Kidney glomerular epithelial cell (primary cell): Measurements from ENCODE around the gene LMCD1.

Experiments
- DNase-seq: peaks from one replicate; lab custom pipeline; 2025; lab: John Stamatoyannopoulos, UW

The LMCD1 gene

GRCh38 chr3:8536096-8537056 lies 34.8 kb downstream of the LMCD1 start:
- no peak for DNase-seq

GRCh38 chr3:8537440-8537839 lies 35.8 kb downstream of the LMCD1 start:
- no peak for DNase-seq

GRCh38 chr3:8538223-8538622 lies 36.6 kb downstream of the LMCD1 start:
- no peak for DNase-seq

- DNase-seq, result no peak
Measured at GRCh38 chr3:8538913-8539312, 37.3 kb downstream of the LMCD1 start.

DNA sequence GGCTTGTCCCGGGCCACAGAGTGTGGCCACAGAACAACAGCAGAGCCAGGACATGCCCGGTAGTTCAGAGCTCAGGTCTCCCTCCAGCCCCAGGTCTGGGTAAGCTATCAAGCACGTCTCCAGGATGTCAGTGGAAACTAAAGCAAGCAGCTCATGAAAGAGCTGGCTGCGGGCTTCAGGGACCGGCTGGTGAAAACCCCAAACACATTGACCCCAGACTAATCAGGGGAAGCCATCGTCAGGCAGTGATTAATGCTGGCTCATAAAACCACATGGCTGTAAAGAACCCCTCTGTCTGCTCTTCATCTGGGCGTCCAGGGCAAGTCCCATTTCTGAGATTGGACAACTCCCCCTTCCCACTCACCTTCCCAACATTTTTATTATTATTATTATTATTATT lies 37.8 kb downstream of the LMCD1 start:
- DNase-seq, result no peak

DNA sequence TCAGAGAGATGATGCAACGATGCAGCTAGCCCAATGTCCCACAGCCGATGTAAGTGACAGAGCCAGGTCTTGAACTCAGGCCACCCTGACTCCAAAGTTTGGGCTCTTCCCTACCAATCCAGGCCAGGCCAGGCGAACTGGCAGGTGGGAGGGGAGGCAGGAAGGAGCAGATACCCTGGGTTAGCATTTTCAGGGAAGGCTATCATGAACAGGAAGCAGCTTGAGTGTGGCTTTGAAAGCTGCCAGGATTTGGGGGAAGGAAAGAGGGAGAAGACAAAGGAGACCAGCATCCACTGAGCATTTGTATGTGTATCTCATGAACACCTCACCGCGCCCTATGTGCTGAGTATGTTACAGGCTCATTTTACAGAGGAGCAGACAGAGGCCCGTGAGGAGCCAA lies 38.8 kb downstream of the LMCD1 start:
- DNase-seq, result no peak

DNA sequence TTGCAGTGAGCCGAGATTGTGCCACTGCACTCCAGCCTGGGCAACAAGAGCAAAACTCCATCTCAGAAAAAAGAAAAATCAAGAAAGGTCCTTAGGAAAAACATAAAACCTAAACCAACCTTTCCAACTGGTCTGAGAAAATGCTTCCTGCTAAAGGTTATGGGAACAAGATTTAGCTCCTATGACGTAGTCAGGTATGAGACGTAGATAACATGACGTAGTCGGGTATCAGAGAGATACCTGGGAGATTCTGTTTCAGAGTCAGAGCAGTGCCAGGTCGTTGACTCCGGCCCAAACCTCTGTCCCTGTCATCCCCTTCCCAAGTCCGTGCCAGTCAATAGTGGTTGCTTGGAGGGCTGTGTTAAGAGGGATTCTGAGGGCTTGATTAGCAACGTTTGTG lies 39.9 kb downstream of the LMCD1 start:
- DNase-seq, result no peak

GRCh38 chr3:8542190-8543135 lies 40.8 kb downstream of the LMCD1 start:
- no peak for DNase-seq

GRCh38 chr3:8546609-8547008 lies 45.0 kb downstream of the LMCD1 start:
- no peak for DNase-seq

DNA sequence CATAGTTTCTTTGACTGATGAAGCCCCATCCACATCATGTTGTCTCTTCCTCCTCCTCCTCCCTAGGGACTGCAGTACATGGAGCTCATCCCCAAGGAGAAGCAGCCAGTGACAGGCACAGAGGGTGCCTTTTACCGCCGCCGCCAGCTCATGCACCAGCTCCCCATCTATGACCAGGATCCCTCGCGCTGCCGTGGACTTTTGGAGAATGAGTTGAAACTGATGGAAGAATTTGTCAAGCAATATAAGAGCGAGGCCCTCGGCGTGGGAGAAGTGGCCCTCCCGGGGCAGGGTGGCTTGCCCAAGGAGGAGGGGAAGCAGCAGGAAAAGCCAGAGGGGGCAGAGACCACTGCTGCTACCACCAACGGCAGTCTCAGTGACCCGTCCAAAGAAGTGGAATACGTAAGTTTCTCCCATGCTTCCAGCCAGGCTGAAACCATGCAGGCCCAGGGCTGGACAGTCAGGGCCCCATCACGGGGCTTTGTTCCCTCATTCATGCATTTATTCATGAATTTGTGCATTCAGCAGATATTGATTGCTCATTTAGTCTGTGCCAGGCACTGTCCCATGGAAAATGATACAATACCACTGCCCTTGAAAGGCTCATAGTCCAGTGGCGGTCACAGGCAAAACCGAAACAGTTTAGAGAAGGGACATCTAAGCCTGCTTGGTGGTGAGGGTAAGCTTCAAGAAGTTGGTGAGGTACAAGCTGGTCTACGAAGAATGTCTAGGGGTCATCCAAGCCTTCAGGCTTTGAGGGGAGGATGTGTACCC lies 47.1 kb downstream of the LMCD1 start:
- DNase-seq, result no peak

- DNase-seq, result no peak
Measured at GRCh38 chr3:8549354-8549753, 47.7 kb downstream of the LMCD1 start.

DNA sequence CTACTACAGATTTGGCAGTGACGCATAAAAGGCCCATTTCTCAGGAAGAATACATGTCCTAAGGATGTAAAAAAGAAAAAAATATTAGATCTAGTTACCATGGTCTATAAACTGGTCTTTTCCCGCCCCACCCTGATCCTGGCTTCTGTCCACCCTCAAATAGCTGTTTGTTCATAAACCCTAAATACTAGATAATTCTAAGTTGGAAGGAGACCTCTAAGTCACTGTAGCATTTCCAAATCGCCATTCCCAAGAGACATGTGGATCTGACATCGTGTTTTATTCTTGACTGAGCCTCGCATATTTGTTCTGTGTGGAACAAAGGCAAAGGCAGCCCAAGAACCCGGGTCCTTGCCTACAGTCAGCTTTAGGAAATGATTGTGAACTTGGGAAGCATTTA lies 49.0 kb downstream of the LMCD1 start:
- no peak for DNase-seq

GRCh38 chr3:8552223-8552762 lies 50.7 kb downstream of the LMCD1 start:
- DNase-seq, result no peak

GRCh38 chr3:8553405-8553804 lies 51.8 kb downstream of the LMCD1 start:
- DNase-seq, result no peak

- DNase-seq, result no peak
Measured at GRCh38 chr3:8554696-8555095, 53.1 kb downstream of the LMCD1 start.

GRCh38 chr3:8555113-8555661 lies 53.6 kb downstream of the LMCD1 start:
- no peak for DNase-seq

DNA sequence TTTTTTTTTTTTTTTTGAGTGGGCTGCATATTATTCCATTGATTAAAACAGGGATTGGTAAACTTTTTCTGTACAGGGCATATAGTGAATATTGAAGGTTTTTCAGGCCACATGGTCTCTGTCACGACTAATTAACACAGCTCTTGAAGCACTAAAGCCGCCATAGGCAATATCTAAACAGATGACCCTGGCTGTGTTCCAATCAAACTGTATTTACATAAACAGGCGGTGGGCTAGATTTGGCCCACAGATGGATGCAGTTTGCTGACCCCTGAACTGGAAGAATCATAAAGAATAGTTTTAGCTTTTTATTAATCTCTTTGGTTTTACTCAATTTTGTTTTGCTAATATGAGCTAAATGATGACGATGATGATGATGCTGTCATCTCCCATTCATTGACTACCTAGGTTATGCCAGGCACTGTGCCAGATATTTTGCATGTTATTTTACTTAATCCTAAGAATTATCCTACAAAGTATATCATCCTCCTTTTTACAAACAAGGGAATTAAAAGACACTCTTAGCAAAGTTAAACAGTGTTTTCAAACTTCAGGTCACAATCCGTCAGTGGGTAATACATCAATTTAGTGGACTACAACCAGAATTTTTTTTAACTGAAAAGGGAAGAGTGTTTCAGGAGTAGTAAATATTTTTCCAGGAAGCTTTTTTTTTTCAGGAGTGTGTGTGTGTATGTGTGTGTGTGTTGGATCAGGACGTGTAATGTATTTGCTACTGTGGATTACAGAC lies 54.3 kb downstream of the LMCD1 start:
- no peak for DNase-seq

DNA sequence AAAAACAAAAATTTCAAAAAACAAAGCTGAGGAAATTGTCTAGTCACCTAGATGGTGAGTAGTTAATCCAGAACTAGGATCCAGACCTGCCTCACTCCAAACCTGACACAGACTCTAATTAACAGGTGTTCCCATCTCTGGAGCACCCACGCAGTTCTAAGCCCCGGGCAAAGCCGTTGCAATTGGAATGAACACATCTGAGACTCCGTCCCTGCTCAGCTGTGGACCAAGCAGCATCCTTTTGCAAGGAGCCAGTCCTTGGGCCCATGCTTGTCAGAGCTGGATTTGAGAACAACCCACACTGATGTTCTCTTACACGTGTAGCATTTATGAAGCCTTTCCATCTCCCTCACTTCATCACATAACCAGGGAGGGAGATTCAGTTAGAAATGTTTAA lies 54.8 kb downstream of the LMCD1 start:
- no peak for DNase-seq

- DNase-seq, result no peak
Measured at GRCh38 chr3:8557298-8557697, 55.7 kb downstream of the LMCD1 start.

GRCh38 chr3:8558645-8559044 lies 57.0 kb downstream of the LMCD1 start:
- DNase-seq, result no peak

GRCh38 chr3:8559351-8559750 lies 57.7 kb downstream of the LMCD1 start:
- no peak for DNase-seq
